Right atrium auricular region (tissue), 2 donors: ENCODE results near the gene NCLN. TPM values are rescaled to one million over a fixed set of nuclear protein-coding genes. Genes with fewer than 3 reads are reported as not detected.

Source experiments
- DNase-seq: peaks from one replicate; pipeline ENCODE4 v3.0.0-alpha.2; 2019; ENCODE audit warnings: low spot score
- H3K27ac ChIP-seq, 2 donors: fragments of 200-600 bp; sonication (generic); 1 replicate in 1 of 2; 2 replicates in 1 of 2; pipeline ENCODE4 v1.5.1; 2016 to 2019
- H3K27me3 ChIP-seq, 2 donors: fragments of 200-600 bp; sonication (generic); one replicate each; pipeline versions ENCODE4 v1.5.1 to v1.6.0; 2017 to 2019
- H3K36me3 ChIP-seq: fragments of 200-600 bp; sonication (generic); one replicate; pipeline ENCODE4 v1.5.1; 2016
- H3K4me1 ChIP-seq, 2 donors: fragments of 200-600 bp; sonication (generic); one replicate each; pipeline versions ENCODE4 v1.5.1 to v1.6.0; 2017 to 2019
- H3K4me3 ChIP-seq, 2 donors: fragments of 200-600 bp; sonication (generic); 1 replicate in 1 of 2; 2 replicates in 1 of 2; pipeline ENCODE4 v1.5.1; 2017 to 2019; ENCODE audit warnings: mild to moderate bottlenecking in 1 of 2, moderate library complexity in 1 of 2
- H3K9me3 ChIP-seq, 2 donors: fragments of 200-600 bp; sonication (generic); one replicate each; pipeline ENCODE4 v1.5.1; 2019
- total RNA-seq, 2 donors: library from RNA; depleted of rRNA; stranded (reverse); fragments of >200 nt; gene quantifications; one replicate each; pipeline ENCODE4 v1.1.0, GENCODE V29; 2016
- TF ChIP-seq, protein P1 (sequence below), 2 donors: fragments of 200-600 bp; sonication (generic); IDR thresholded peaks; one replicate each; pipeline ENCODE4 v1.5.1; 2019; ENCODE audit warnings: antibody characterized with exemption in 2 of 2

NCLN gene
- total RNA-seq, 2 donors from 2014 or later = 23.3 to 24.9 TPM

DNA sequence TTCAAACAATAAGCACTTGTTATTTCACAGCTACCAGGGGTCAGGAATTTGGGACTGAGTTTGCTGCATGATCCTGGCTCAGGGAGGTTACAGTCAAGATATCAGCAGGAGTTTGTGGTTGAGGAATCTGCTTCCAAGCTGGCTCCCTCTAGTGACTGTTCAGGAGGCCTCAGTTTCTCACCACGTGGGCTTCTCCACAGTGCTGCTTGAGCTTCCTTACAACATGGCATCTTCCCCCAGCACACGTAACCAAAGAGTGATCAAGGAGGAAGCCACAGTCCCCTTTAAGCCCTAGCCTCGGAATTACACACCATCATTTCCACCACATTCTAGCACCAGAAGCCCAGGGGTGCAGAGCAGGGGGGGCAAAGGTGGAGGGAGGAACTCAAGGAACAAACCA lies 67.5 kb downstream of the NCLN start:
- H3K9me3 ChIP-seq = peaks cover 0 to 8% of the 10 kb centered on the region in 2 donors
- no peaks in the 10 kb centered on the region for H3K27me3 ChIP-seq
- DNase-seq = no peak
- no peak overlapping the region for H3K27ac ChIP-seq
- no peak overlapping the region for H3K4me3 ChIP-seq
- H3K36me3 ChIP-seq = no peaks in the 10 kb centered on the region
- TF ChIP-seq, protein P1, sequence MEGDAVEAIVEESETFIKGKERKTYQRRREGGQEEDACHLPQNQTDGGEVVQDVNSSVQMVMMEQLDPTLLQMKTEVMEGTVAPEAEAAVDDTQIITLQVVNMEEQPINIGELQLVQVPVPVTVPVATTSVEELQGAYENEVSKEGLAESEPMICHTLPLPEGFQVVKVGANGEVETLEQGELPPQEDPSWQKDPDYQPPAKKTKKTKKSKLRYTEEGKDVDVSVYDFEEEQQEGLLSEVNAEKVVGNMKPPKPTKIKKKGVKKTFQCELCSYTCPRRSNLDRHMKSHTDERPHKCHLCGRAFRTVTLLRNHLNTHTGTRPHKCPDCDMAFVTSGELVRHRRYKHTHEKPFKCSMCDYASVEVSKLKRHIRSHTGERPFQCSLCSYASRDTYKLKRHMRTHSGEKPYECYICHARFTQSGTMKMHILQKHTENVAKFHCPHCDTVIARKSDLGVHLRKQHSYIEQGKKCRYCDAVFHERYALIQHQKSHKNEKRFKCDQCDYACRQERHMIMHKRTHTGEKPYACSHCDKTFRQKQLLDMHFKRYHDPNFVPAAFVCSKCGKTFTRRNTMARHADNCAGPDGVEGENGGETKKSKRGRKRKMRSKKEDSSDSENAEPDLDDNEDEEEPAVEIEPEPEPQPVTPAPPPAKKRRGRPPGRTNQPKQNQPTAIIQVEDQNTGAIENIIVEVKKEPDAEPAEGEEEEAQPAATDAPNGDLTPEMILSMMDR (IDR thresholded peaks at IDR 0.05) = no peak
- H3K4me1 ChIP-seq = no peaks in the 10 kb centered on the region

DNA sequence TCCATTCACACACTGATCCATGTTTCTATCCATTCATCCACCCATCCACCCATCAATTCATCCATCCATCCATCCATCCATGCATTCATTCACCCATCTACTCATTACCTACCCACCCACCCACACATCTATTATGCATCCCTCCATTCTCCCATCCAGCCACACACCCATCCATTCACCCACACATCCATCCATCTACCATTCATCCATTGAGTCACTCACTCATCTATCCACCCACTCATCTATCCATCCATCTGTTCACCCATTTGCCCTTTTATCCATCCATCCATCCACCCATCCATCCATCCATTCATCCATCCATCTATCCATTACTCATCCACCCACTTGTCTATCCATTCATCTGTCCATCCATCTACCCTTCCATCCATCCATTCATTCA lies 68.8 kb downstream of the NCLN start:
- no peak overlapping the region for H3K4me3 ChIP-seq

DNA sequence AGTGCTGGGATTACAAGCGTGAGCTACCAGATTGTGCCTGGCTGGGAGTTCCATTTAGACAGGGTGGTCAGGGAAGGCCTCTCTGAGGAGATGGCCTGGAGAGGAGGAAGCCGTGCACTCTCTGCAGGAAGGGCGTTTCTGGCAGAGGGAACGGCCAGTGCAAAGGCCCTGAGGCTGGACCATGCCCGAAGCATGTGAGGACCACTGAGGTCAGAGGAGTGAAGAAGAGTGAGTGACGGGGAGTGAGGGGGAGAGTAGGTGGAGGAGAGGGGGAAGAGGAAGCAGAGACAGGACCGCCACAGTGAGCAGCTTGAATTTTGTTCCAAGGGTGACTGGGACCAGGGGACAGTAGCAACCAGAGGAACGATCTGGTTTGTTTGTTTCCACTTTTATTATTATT lies 71.3 kb downstream of the NCLN start:
- no peak overlapping the region for H3K27ac ChIP-seq
- H3K27me3 ChIP-seq = no peaks in the 10 kb centered on the region
- H3K36me3 ChIP-seq = no peaks in the 10 kb centered on the region
- no peak overlapping the region for H3K4me3 ChIP-seq
- no peak for DNase-seq
- peaks cover 0 to 6% of the 10 kb centered on the region in 2 donors for H3K4me1 ChIP-seq
- H3K9me3 ChIP-seq = peaks cover 0 to 8% of the 10 kb centered on the region in 2 donors
- TF ChIP-seq, protein P1 (IDR thresholded peaks at IDR 0.05) = no peak

More for the DNA sequence above, 68.8 kb downstream of the NCLN start:
- Histone ChIP-seq H3K27me3 (no peaks in the 10 kb centered on the region), H3K9me3 (peaks cover 0 to 8% of the 10 kb centered on the region in 2 donors), H3K36me3 (no peaks in the 10 kb centered on the region), H3K27ac (no peak overlapping the region), H3K4me1 (peaks cover 0 to 4% of the 10 kb centered on the region in 2 donors)
- TF ChIP-seq, protein P1 (IDR thresholded peaks at IDR 0.05) = no peak
- DNase-seq = no peak

Other genes starting within 250 kb of the NCLN start
- gene ZNF77, start 241.0 kb upstream of the NCLN start, total RNA-seq = 1 to 10 TPM; 1.7 to 4.2 TPM
- gene TLE6, start 208.4 kb upstream of the NCLN start, total RNA-seq = 1 to 10 TPM; 2.1 to 5.2 TPM
- gene TLE2, start 156.7 kb upstream of the NCLN start, total RNA-seq = 100 to 1,000 TPM in 1 of 2 donors, 10 to 100 TPM in 1; 41.2 to 101 TPM
- gene TLE5, start 123.4 kb upstream of the NCLN start, total RNA-seq = 1,000 to 10,000 TPM in 1 of 2 donors, 100 to 1,000 TPM in 1; 869 to 1,050 TPM
- gene GNA11, start 91.6 kb upstream of the NCLN start, total RNA-seq = 10 to 100 TPM; 58.4 to 77.9 TPM
- 1 to 10 TPM in 1 of 2 donors, under 1 TPM in 1; 0.74 to 3.0 TPM for gene GNA15, start 49.9 kb upstream of the NCLN start, total RNA-seq
- under 1 TPM; 0.48 to 0.94 TPM for gene S1PR4, start 7.2 kb upstream of the NCLN start, total RNA-seq
- under 1 TPM in 1 of 2 donors, not detected in 1; 0.08 TPM for gene CELF5, start 38.7 kb downstream of the NCLN start, total RNA-seq
- 100 to 1,000 TPM; 111 to 196 TPM for gene NFIC, start 180.7 kb downstream of the NCLN start, total RNA-seq